K562 (cell line): Measurements from ENCODE around the gene WSCD2. TPM values are rescaled to one million over a fixed set of nuclear protein-coding genes. Genes with fewer than 3 reads are reported as not detected.
A peak's percentile ranks its signal among the peaks of the same experiment; 100 is the strongest.

Experiments used
- ATAC-seq: fragments of 200-7000 bp; cut with Tn5 transposase; 3 replicates; pipeline ENCODE4 v1.9.1; 2020; ENCODE audit warnings: moderate library complexity
- BruUV-seq: library from RNA; stranded (reverse); fragments of 400-500 nt; replicated peaks from 2 replicates; lab custom pipeline; 2021; lab: Mats Ljungman, UMichigan
- CTCF ChIA-PET: fragments of 300-600 bp; formaldehyde crosslinking; extraction: SDS; loops from one replicate; lab custom pipeline; 2021; ENCODE audit warnings: low intra/inter-chr PET ratio; lab: Yijun Ruan, JAX
- POLR2A ChIA-PET: fragments of 300-600, 350-650 bp; sonication (Branson Sonifier 250); formaldehyde crosslinking; extraction: SDS; loops from one replicate; lab custom pipeline; 2021; ENCODE audit warnings: antibody characterized with exemption, inconsistent platforms; lab: Yijun Ruan, JAX
- DNase-seq, 4 experiments: peaks; one replicate each; pipeline versions ENCODE4 v3.0.0 to v3.0.0-alpha.2; 2011 to 2018; ENCODE audit warnings: low spot score in 3 of 4, mixed read lengths in 3 of 4; ENCODE audit errors: extremely low read depth in 1 of 4
- FAIRE-seq: peaks from 2 replicates; lab custom pipeline; 2011; peaks lifted over from hg19 to GRCh38; lab: Jason Lieb, UNC
- H2AFZ ChIP-seq: 2 replicates; pipeline ENCODE4 v1.6.0; 2011; ENCODE audit warnings: low read depth, low read length, control low read depth, inconsistent platforms
- H3K27ac ChIP-seq: fragments of 200-600 bp; 3 replicates; pipeline ENCODE4 v1.8.0; 2011; ENCODE audit warnings: low read depth, mild to moderate bottlenecking, control low read depth, inconsistent platforms, low read length, moderate library complexity, mixed read lengths; ENCODE audit errors: extremely low read depth
- H3K27me3 ChIP-seq, 2 experiments: fragments of 300-600 bp in 1 of 2; 2 replicates in 1 of 2; 3 replicates in 1 of 2; pipeline versions ENCODE4 v1.6.0 to v1.8.0; 2011; ENCODE audit warnings: inconsistent platforms in 2 of 2, low read length in 2 of 2, mild to moderate bottlenecking in 1 of 2, mixed read lengths in 1 of 2, moderate library complexity in 1 of 2; ENCODE audit not compliant: control insufficient read depth in 2 of 2, insufficient read depth in 2 of 2
- H3K36me3 ChIP-seq: fragments of 300-600 bp; 3 replicates; pipeline ENCODE4 v1.8.0; 2011; ENCODE audit warnings: mild to moderate bottlenecking, low read length, inconsistent platforms; ENCODE audit not compliant: control insufficient read depth, insufficient read depth
- H3K4me1 ChIP-seq, 2 experiments: fragments of 200-600 bp in 1 of 2; replicated peaks in 1 of 2; 2 replicates in 1 of 2; 3 replicates in 1 of 2; pipeline versions ENCODE4 v1.5.1 to v1.8.0; 2011; ENCODE audit warnings: inconsistent platforms in 2 of 2, low read length in 2 of 2, mild to moderate bottlenecking in 1 of 2, mixed read lengths in 1 of 2, moderate library complexity in 1 of 2; ENCODE audit not compliant: control insufficient read depth in 2 of 2, insufficient read depth in 2 of 2
- H3K4me2 ChIP-seq: 2 replicates; pipeline ENCODE4 v1.6.1; 2011; ENCODE audit warnings: low read length, control low read depth, inconsistent platforms, mixed read lengths; ENCODE audit not compliant: insufficient read depth
- H3K4me3 ChIP-seq: fragments of 200-600 bp; sonication (generic), shearing (Covaris generic); 2 replicates; pipeline ENCODE4 v1.5.1; 2016; ENCODE audit warnings: control low read depth, inconsistent platforms
- H3K79me2 ChIP-seq: fragments of 200-600 bp; 3 replicates; pipeline ENCODE4 v1.8.0; 2011; ENCODE audit warnings: low read length, inconsistent platforms; ENCODE audit not compliant: control insufficient read depth, insufficient read depth
- H3K9ac ChIP-seq, 2 experiments: 2 replicates each; pipeline versions ENCODE4 v1.6.0 to v1.6.1; 2011; ENCODE audit warnings: low read depth in 2 of 2, low read length in 2 of 2, control low read depth in 1 of 2, inconsistent platforms in 1 of 2, mild to moderate bottlenecking in 1 of 2, mixed read lengths in 1 of 2; ENCODE audit not compliant: insufficient read depth in 1 of 2
- H3K9me1 ChIP-seq: one replicate; pipeline ENCODE4 v1.6.0; 2011; ENCODE audit warnings: inconsistent platforms, mild to moderate bottlenecking, low read length, moderate library complexity; ENCODE audit not compliant: control insufficient read depth, insufficient read depth
- H3K9me3 ChIP-seq: replicated peaks from 2 replicates; pipeline ENCODE4 v1.5.1; 2011; ENCODE audit warnings: low read depth, low read length, inconsistent platforms; ENCODE audit not compliant: control insufficient read depth, insufficient read depth
- H4K20me1 ChIP-seq: replicated peaks from 2 replicates; pipeline ENCODE4 v1.6.1; 2011; ENCODE audit warnings: low read length, inconsistent platforms, mixed read lengths; ENCODE audit not compliant: control insufficient read depth, insufficient read depth
- BCOR ChIP-seq: fragments of 450-650 bp; IDR thresholded peaks from 2 replicates; pipeline ENCODE4 v1.6.1; 2016
- C11orf30 ChIP-seq: fragments of 450-650 bp; IDR thresholded peaks from 2 replicates; pipeline ENCODE4 v1.6.1; 2016; ENCODE audit warnings: low read depth, mild to moderate bottlenecking
- CHCHD3 ChIP-seq: fragments of 250-450 bp; sonication (Bioruptor Pico); IDR thresholded peaks from 2 replicates; pipeline ENCODE4 v2.1.2; 2022; ENCODE audit warnings: mild to moderate bottlenecking
- HDAC2 ChIP-seq: fragments of 450-650 bp; IDR thresholded peaks from 2 replicates; pipeline ENCODE4 v1.6.1; 2016; ENCODE audit warnings: mild to moderate bottlenecking
- IFI16 ChIP-seq: fragments of 250-450 bp; sonication (Bioruptor Pico); IDR thresholded peaks from 2 replicates; pipeline ENCODE4 v2.1.2; 2022; ENCODE audit warnings: mild to moderate bottlenecking, inconsistent platforms
- KDM1A ChIP-seq, 2 experiments: fragments of 450-650 bp; IDR thresholded peaks; 2 replicates each; pipeline ENCODE4 v1.6.1; 2016; ENCODE audit warnings: mild to moderate bottlenecking in 2 of 2
- MAFG ChIP-seq: fragments of 450-650 bp; conservative IDR thresholded peaks from 2 replicates; pipeline ENCODE4 v1.6.1; 2016; ENCODE audit warnings: missing genetic modification characterization, missing compliant biosample characterization
- MBD2 ChIP-seq: sonication (generic); IDR thresholded peaks from 2 replicates; pipeline ENCODE4 v1.6.1; 2016; ENCODE audit warnings: low read depth, borderline replicate concordance
- MXI1 ChIP-seq: IDR thresholded peaks from 2 replicates; pipeline ENCODE4 v1.6.1; 2011; ENCODE audit warnings: low read depth, mild to moderate bottlenecking, improper control_type of control experiment, low read length
- RBM15 ChIP-seq: fragments of 200-400 bp; formaldehyde crosslinking; IDR thresholded peaks from 2 replicates; pipeline ENCODE4 v1.6.1; 2018; ENCODE audit warnings: mild to moderate bottlenecking, low read length, moderate library complexity; ENCODE audit not compliant: insufficient read depth
- RBM25 ChIP-seq: fragments of 200-400 bp; formaldehyde crosslinking; IDR thresholded peaks from 2 replicates; pipeline ENCODE4 v1.6.1; 2018; ENCODE audit warnings: low read length, low read depth, moderate library complexity; ENCODE audit not compliant: severe bottlenecking
- ZKSCAN8 ChIP-seq: fragments of 200-800 bp; sonication (Bioruptor generic); IDR thresholded peaks from 2 replicates; pipeline ENCODE4 v1.6.1; 2016; ENCODE audit warnings: missing genetic modification characterization, missing compliant biosample characterization
- ZNF316 ChIP-seq: fragments of 450-650 bp; IDR thresholded peaks from 2 replicates; pipeline ENCODE4 v1.6.1; 2016
- WGBS: fragments of 100-300 bp; shearing (Covaris generic); methylation state at CpG from one replicate; pipeline ENCODE4 v1.1.6; 2016; ENCODE audit warnings: low coverage, mixed read lengths; ENCODE audit not compliant: insufficient coverage; ENCODE audit errors: missing lambda C conversion rate; 5-methylcytosine and 5-hydroxymethylcytosine counted together
- in situ Hi-C: fragments of 300-500 bp; cut with MboI; formaldehyde crosslinking; loops from 4 replicates; pipeline ENCODE4 v1.15.0; 2018; ENCODE audit warnings: inconsistent platforms, mixed read lengths
- intact Hi-C: fragments of 100-400 bp; cut with micrococcal nuclease; formaldehyde crosslinking; loops from 2 replicates; pipeline ENCODE4 v1.14.2; 2022
- polyA plus RNA-seq, 8 experiments: library from polyadenylated mRNA; depleted of rRNA in 4 of 8; stranded (reverse) in 5 of 8; unstranded in 3 of 8; fragments of >200 nt; fragmentation: Nextera tagmentation in 2 of 8; fragmentation: Illumina TruSeq in 1 of 8; extraction: Ambion mirVana in 2 of 8; extraction: Trizol in 1 of 8; gene quantifications; 2 replicates each; pipeline versions ENCODE4 v1.2.1 to v1.2.3, GENCODE V29; 2011 to 2014; ENCODE audit warnings: inconsistent platforms in 1 of 8, missing spikeins in 1 of 8
- total RNA-seq, 7 experiments: library from RNA; depleted of rRNA in 6 of 7; stranded (reverse); fragments of >200 nt in 6 of 7; fragmentation: Illumina TruSeq in 2 of 7; extraction: Trizol in 2 of 7; gene quantifications; 2 replicates each; pipeline versions ENCODE4 v1.2.1 to v1.2.3, GENCODE V29; 2011 to 2021; ENCODE audit warnings: low replicate concordance in 1 of 7
- TF ChIP-seq, protein P1 (sequence below): fragments of 450-650 bp; IDR thresholded peaks from 2 replicates; pipeline ENCODE4 v1.6.1; 2017; ENCODE audit warnings: antibody characterized with exemption
- TF ChIP-seq, protein P2 (sequence below): IDR thresholded peaks from 2 replicates; pipeline ENCODE4 v1.6.1; 2011; ENCODE audit warnings: borderline replicate concordance, low read depth, mild to moderate bottlenecking, moderate library complexity, low read length; ENCODE audit not compliant: insufficient read depth, poor library complexity, severe bottlenecking

WSCD2 gene
- total and polyA plus RNA-seq, 9 of the 15 experiments (the other 6 are each of a cell fraction or from before 2014, with no cell fraction given): 0.72 to 14.1 (median 4.0) TPM

- no peaks in the 10 kb centered on the region for H3K27me3 ChIP-seq
- intact Hi-C loops: loop anchor here (10.0 kb wide), 2 partner anchors 223 to 263 kb away; no protein-coding TSS in a partner anchor
- no peaks in the 10 kb centered on the region for H3K9me1 ChIP-seq
- no peak overlapping the region for H3K27ac ChIP-seq
- H4K20me1 ChIP-seq: no peaks in the 10 kb centered on the region
- H3K4me3 ChIP-seq: no peak overlapping the region
- no peak for DNase-seq
- no peak overlapping the region for H3K4me2 ChIP-seq
- CTCF ChIA-PET: no interaction called here
- FAIRE-seq: no peak
- H3K9ac ChIP-seq: no peak overlapping the region
- H3K9me3 ChIP-seq: no peaks in the 10 kb centered on the region
- H3K79me2 ChIP-seq: no peaks in the 10 kb centered on the region
- POLR2A ChIA-PET: interaction anchor here (1.3 kb wide), 1 partner anchor 23 kb away, joined by 4 read pairs; no protein-coding TSS in a partner anchor
- no peaks in the 10 kb centered on the region for H3K36me3 ChIP-seq
- no peaks in the 10 kb centered on the region for H3K4me1 ChIP-seq
- in situ Hi-C loops: no loop called here
- no TSS peak for BruUV-seq
- ATAC-seq: no peak
- no peak overlapping the region for H2AFZ ChIP-seq
- 2% methylated on average over 3 of the region's 3 CpGs for WGBS
- peak; percentile 38; the same call in 1 of the 2 replicates for TF ChIP-seq MAFG (tag)
- TF ChIP-seq RBM15: no peak
- TF ChIP-seq C11orf30: peak; percentile 44; the same call in 1 of the 2 replicates
- no peak for TF ChIP-seq IFI16
- TF ChIP-seq, protein P1, sequence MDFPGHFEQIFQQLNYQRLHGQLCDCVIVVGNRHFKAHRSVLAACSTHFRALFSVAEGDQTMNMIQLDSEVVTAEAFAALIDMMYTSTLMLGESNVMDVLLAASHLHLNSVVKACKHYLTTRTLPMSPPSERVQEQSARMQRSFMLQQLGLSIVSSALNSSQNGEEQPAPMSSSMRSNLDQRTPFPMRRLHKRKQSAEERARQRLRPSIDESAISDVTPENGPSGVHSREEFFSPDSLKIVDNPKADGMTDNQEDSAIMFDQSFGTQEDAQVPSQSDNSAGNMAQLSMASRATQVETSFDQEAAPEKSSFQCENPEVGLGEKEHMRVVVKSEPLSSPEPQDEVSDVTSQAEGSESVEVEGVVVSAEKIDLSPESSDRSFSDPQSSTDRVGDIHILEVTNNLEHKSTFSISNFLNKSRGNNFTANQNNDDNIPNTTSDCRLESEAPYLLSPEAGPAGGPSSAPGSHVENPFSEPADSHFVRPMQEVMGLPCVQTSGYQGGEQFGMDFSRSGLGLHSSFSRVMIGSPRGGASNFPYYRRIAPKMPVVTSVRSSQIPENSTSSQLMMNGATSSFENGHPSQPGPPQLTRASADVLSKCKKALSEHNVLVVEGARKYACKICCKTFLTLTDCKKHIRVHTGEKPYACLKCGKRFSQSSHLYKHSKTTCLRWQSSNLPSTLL: no peak
- TF ChIP-seq BCOR: peak; percentile 54; the same call in 1 of the 2 replicates
- TF ChIP-seq, protein P2, sequence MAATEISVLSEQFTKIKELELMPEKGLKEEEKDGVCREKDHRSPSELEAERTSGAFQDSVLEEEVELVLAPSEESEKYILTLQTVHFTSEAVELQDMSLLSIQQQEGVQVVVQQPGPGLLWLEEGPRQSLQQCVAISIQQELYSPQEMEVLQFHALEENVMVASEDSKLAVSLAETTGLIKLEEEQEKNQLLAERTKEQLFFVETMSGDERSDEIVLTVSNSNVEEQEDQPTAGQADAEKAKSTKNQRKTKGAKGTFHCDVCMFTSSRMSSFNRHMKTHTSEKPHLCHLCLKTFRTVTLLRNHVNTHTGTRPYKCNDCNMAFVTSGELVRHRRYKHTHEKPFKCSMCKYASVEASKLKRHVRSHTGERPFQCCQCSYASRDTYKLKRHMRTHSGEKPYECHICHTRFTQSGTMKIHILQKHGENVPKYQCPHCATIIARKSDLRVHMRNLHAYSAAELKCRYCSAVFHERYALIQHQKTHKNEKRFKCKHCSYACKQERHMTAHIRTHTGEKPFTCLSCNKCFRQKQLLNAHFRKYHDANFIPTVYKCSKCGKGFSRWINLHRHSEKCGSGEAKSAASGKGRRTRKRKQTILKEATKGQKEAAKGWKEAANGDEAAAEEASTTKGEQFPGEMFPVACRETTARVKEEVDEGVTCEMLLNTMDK: no peak
- TF ChIP-seq MXI1: no peak
- peak; percentile 53; the same call in 1 of the 2 replicates for TF ChIP-seq ZNF316
- peak; percentile 82 for TF ChIP-seq RBM25
- TF ChIP-seq ZKSCAN8: peak; percentile 98
- TF ChIP-seq HDAC2: peak; percentile 22; the same call in 1 of the 2 replicates
- TF ChIP-seq CHCHD3 (CRISPR knock-in tag): no peak
- TF ChIP-seq KDM1A (IDR thresholded peaks at IDR 0.05): peak; percentile 12 to 33; a peak in 1 of 4 replicates
- no peak for TF ChIP-seq MBD2
These were observed 102.2 kb downstream of the WSCD2 start for GRCh38 chr12:108231109-108231905.
